GM19035 (cell line): ENCODE measurements around the gene CPEB2.
"Not testable (repeated sequence)": the region's sequence is repeated elsewhere in the genome, so short reads cannot be mapped to it uniquely, and the experiment has no call there.

Experiments used
- ATAC-seq: cut with Tn5 transposase; IDR thresholded peaks from one replicate; pipeline ENCODE4 v1.9.1; 2021; ENCODE audit not compliant: unreplicated experiment

The CPEB2 gene

GRCh38 chr4:15043226-15043625, 40.9 kb downstream of the CPEB2 start:
- no peak for ATAC-seq

- ATAC-seq: no peak
These were observed 41.6 kb downstream of the CPEB2 start for GRCh38 chr4:15043922-15044321.

DNA sequence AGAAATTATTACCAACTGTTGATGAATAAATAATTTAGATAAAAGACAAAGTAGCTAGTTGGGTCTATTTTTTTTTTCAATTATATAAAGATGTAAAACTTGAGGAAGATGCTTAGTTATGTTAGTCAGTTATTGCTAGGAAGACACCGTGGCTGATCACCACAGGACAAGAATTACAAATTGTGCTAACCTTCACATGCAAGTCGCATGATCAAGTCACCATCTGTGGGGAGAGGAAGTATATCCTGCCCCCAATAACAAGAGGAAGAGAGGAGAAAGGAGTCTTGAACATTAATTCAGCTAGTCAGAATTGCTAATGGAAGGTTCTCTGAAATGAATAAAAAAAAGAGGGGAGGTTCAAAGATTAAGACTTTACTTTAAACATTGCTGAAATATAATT, 52.3 kb downstream of the CPEB2 start:
- no peak for ATAC-seq

GRCh38 chr4:15060213-15060612, 57.9 kb downstream of the CPEB2 start:
- no peak for ATAC-seq

DNA sequence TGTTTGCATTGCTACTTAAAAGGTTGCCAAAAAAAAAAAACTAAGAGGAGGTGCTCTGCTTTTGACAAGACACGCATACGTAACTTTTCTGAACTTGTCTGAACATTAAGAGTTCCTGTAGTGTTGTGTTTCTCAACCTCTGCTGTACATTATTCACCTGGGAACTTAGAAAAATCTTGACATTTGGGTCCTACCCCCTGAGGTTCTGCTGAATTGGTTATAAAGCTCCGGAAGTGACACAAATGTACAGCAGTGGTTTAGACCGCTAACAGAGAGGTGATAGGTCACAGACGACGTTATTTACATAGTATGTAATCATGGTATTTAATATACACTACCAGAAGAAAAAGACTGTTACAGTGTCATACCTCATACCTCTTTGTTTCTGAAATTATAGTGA, 61.1 kb downstream of the CPEB2 start:
- ATAC-seq: no peak

GRCh38 chr4:15065516-15065915, 63.2 kb downstream of the CPEB2 start:
- no peak for ATAC-seq

DNA sequence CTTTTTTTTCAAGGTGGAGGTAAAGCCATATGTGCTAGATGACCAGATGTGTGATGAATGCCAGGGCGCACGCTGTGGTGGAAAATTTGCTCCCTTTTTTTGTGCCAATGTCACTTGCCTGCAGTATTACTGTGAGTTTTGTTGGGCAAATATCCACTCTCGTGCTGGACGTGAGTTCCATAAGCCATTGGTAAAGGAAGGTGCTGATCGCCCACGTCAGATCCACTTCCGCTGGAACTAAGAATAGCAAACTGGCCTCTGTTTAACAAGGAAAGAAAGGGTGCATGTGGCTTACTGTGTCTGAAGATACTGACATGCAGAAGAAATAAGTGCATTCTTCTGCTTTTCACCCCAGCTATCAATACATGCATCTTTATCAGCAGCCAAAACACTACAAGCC, 63.9 kb downstream of the CPEB2 start:
- no peak for ATAC-seq

DNA sequence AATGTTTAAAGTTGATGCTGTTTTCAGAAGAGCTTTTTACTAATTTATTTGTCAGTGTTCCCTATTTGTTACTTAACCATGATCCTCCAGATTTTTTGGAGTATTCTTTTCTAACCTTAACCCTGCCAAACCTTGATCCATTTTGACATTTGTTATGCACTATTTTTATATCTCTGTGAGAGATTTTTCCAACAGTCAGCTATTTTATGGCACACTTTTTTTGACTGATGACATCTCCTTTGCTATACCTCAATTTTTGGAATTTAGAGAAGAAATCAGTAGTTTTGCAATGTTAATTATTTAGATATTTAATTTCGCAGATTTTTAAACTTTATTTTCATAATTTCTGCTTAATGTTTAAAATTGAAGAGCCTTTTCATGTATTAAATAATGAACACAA, 66.0 kb downstream of the CPEB2 start:
- no peak for ATAC-seq

- no peak for ATAC-seq
These were observed 73.6 kb downstream of the CPEB2 start for GRCh38 chr4:15075875-15076274.

GRCh38 chr4:15077969-15078368, 75.7 kb downstream of the CPEB2 start:
- no peak for ATAC-seq

DNA sequence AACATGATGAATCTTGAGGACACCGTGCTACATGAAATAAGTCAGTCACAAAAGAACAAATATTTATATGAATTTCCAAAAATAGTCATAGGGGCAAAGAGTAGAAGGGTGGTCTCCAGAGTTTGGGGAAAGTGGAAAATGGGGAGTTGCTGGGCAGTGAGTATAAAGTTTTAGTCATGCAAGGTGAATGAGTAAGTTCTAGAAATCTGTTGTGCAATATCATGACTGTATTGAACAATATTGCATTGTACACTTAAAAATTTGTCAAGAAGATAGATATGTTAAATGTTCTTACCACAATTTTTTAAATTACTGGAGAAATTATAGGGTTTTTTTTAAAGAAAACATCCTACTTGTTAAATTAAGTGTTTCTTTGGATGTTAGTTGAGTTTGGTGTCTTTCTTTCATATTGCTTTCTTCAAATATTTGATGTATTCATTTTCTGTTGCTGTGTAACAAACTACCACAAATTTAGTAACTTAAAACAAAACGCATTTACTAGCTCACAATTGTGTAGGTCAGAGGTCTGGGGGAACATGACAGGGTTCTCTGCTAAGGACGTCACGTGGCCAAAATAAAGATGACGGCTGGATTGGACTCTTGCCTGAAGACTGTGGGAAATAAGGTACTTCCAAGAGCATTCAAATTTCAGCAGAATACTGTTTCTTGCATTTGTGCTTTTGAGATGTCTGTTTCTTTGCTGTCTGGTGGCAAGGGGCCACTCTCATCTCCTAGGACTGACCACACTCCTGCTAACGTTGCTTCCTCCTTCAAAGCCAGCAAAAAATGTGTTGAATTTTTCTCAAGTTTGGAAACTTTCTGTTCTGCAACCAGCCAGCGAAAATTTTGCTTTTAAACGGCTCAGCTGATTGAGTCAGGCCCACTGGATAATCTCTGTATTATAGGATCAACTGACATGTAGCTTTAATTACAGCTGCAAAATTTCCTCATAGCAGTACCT, 76.7 kb downstream of the CPEB2 start:
- ATAC-seq: no peak

- no peak for ATAC-seq
These were observed 82.5 kb downstream of the CPEB2 start for GRCh38 chr4:15084780-15085179.

GRCh38 chr4:15085762-15086161, 83.5 kb downstream of the CPEB2 start:
- ATAC-seq: not testable (repeated sequence)

DNA sequence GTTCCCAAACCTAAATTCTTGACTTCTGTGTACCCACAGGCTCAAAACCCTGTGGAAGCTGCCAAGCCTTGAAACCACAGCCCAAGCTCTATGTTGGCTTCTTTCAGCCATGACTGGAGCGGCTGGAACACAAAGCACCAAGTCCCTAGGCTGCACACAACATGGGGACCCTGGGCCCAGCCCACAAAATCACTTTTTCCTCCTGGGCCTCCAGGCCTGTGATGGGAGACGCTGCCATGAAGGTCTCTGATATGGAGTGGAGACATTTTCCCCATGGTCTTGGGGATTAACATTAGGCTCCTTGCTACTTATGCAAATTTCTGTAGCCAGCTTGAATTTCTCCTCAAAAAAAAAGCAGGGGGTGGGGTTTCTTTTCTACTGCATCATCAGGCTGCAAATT, 84.0 kb downstream of the CPEB2 start:
- not testable (repeated sequence) for ATAC-seq

DNA sequence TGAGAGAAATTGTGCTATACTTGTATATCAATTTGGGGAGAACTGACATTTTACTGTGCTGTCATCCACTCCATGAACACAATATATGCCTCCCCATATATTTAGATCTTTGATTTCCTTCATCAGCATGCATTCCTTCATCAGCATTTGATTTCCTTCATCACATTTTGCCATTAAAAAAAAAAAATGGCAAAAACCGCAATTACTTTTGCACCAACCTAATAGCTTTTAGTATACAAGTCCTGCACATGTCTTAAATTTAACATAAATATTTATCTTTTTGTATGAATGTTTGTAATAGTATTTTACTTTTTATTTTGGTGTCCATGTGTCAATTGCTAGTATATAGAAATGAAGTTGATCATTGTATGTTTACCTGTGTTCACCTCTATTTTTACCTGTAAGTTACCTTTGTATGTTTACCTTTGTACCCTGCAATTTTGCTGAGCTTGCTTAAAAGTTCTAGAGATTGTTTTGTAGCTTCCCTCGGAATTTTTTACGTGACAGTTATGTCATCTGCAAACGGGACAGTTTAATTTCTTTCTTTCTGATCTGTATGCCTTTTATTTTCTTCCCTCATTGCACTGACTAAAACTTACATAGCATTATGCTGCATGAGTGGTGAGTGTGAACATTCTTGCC, 86.2 kb downstream of the CPEB2 start:
- no peak for ATAC-seq

DNA sequence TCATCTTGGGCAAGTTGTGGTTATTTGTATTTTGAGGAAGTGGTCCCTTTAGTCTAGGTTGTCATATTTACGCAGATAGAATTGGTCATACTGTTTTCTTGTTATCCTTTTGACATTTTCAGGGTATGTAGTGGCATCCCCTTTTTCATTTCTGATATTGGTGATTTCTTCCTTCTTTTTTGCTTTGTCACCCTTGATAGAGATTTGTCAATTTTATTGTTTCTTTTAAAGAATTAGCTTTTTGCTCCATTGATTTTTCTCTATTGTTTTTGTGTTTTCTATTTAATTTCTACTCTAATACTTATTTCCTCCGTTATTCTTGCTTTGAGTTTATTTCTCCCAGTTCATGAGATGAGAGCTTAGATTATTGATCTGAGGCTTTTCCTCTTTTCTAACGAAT, 87.7 kb downstream of the CPEB2 start:
- ATAC-seq: no peak

- ATAC-seq: no peak
These were observed 98.1 kb downstream of the CPEB2 start for GRCh38 chr4:15100380-15100779.

- ATAC-seq: no peak
These were observed 98.9 kb downstream of the CPEB2 start for GRCh38 chr4:15100994-15101695.

- no peak for ATAC-seq
These were observed 102.5 kb downstream of the CPEB2 start for GRCh38 chr4:15104825-15105224.

DNA sequence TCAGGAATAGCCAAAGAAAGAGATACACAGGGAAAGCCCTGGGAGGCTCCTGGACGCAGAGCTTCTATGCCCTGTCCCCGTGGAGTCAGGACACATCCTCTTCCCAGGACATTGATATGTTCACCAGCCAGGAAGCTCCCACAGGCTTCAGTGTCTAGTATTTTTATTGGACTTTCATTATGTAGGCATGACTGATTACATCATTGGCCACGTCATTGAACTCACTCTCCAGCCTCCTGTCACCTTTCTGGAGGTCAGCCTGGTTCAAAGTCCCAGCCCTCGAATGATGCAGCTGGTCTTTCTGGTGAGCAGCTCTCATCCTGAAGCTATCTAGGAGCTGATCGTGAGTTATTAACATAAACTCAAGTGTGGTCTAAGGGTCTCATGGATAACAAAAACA, 104.1 kb downstream of the CPEB2 start:
- ATAC-seq: no peak

GRCh38 chr4:15109600-15109999, 107.3 kb downstream of the CPEB2 start:
- no peak for ATAC-seq

DNA sequence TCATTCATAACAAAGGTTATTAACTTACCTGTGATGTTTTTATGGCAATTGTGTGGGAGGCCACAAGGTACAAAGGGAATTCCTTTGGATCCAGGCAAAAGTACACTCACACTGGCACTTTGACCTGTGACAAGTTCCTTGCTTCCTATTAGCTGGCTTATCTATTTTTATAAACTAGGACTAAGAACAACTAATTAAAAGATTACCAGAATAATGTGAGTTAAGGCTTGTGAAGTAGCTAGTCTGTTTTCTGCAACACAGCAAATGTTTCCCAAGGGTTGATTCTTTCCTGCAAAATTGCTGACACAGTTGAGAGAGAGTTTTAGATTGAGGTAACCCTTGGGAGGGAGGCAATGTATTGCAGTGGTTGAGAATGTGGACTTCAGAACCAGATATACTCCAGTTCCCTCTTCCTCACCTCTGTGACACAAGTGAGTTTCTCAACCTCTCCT, 107.9 kb downstream of the CPEB2 start:
- no peak for ATAC-seq
